ENCODE measurements around the gene MLST8.

The MLST8 gene

GRCh38 chr16:2205967-2206313, 686 bp downstream of the MLST8 start:
- H3K4me3 ChIP-seq (ENCODE audit: low read depth, low read length): peak overlapping the region; percentile 94
- no peak for DNase-seq (ENCODE audit: low read depth)
- no peak for TF ChIP-seq MYC (IDR thresholded peaks at IDR 0.05; ENCODE audit: low read depth, low read length)
- TF ChIP-seq CTCF (IDR thresholded peaks at IDR 0.05; ENCODE audit: low read depth, low read length): no peak
- no peak for TF ChIP-seq MAX (IDR thresholded peaks at IDR 0.05; ENCODE audit: low read depth, low read length)
- no peak for TF ChIP-seq POLR2A (IDR thresholded peaks at IDR 0.05; ENCODE audit: extremely low read depth, insufficient read length)

- DNase-seq (ENCODE audit: low read depth): no peak
- no peak for TF ChIP-seq MAX (IDR thresholded peaks at IDR 0.05; ENCODE audit: low read depth, low read length)
- TF ChIP-seq CTCF (IDR thresholded peaks at IDR 0.05; ENCODE audit: low read depth, low read length): no peak
- no peak for TF ChIP-seq POLR2A (IDR thresholded peaks at IDR 0.05; ENCODE audit: extremely low read depth, insufficient read length)
- TF ChIP-seq MYC (IDR thresholded peaks at IDR 0.05; ENCODE audit: low read depth, low read length): no peak
- H3K4me3 ChIP-seq (ENCODE audit: low read depth, low read length): peak overlapping the region; percentile 94
Observed at GRCh38 chr16:2206420-2206779, 1.1 kb downstream of the MLST8 start.

GRCh38 chr16:2206780-2207433, 1.7 kb downstream of the MLST8 start:
- TF ChIP-seq POLR2A (IDR thresholded peaks at IDR 0.05; ENCODE audit: extremely low read depth, insufficient read length): no peak
- TF ChIP-seq CTCF (IDR thresholded peaks at IDR 0.05; ENCODE audit: low read depth, low read length): no peak
- no peak for TF ChIP-seq MAX (IDR thresholded peaks at IDR 0.05; ENCODE audit: low read depth, low read length)
- no peak for TF ChIP-seq MYC (IDR thresholded peaks at IDR 0.05; ENCODE audit: low read depth, low read length)
- DNase-seq (ENCODE audit: low read depth): peak; percentile 54
- peak overlapping the region; percentile 47 for H3K4me3 ChIP-seq (ENCODE audit: low read depth, low read length)

GRCh38 chr16:2207872-2208271, 2.6 kb downstream of the MLST8 start:
- no peak for TF ChIP-seq POLR2A (IDR thresholded peaks at IDR 0.05; ENCODE audit: extremely low read depth, insufficient read length)
- TF ChIP-seq MAX (IDR thresholded peaks at IDR 0.05; ENCODE audit: low read depth, low read length): no peak
- no peak for TF ChIP-seq MYC (IDR thresholded peaks at IDR 0.05; ENCODE audit: low read depth, low read length)
- no peak for TF ChIP-seq CTCF (IDR thresholded peaks at IDR 0.05; ENCODE audit: low read depth, low read length)
- H3K4me3 ChIP-seq (ENCODE audit: low read depth, low read length): no peak overlapping the region
- DNase-seq (ENCODE audit: low read depth): no peak

GRCh38 chr16:2208308-2208707, 3.1 kb downstream of the MLST8 start:
- no peak for TF ChIP-seq MAX (IDR thresholded peaks at IDR 0.05; ENCODE audit: low read depth, low read length)
- TF ChIP-seq MYC (IDR thresholded peaks at IDR 0.05; ENCODE audit: low read depth, low read length): no peak
- no peak for TF ChIP-seq CTCF (IDR thresholded peaks at IDR 0.05; ENCODE audit: low read depth, low read length)
- TF ChIP-seq POLR2A (IDR thresholded peaks at IDR 0.05; ENCODE audit: extremely low read depth, insufficient read length): no peak
- DNase-seq (ENCODE audit: low read depth): no peak
- no peak overlapping the region for H3K4me3 ChIP-seq (ENCODE audit: low read depth, low read length)

Data from NB4 (cell line).